Thyroid gland (tissue), 4 donors: ENCODE data around the gene MYOM3. TPM values are rescaled to one million over a fixed set of nuclear protein-coding genes. Genes with fewer than 3 reads are reported as not detected.

Experiments
- DNase-seq, 2 donors: peaks; one replicate each; pipeline ENCODE4 v3.0.0-alpha.2; 2019
- H3K27ac ChIP-seq, 3 donors: fragments of 200-600 bp; sonication (generic); 1 replicate in 2 of 3; 2 replicates in 1 of 3; pipeline ENCODE4 v1.5.1; 2016 to 2019; ENCODE audit warnings: mild to moderate bottlenecking in 1 of 3, moderate library complexity in 1 of 3
- H3K27me3 ChIP-seq: fragments of 200-600 bp; sonication (generic); one replicate; pipeline ENCODE4 v1.5.1; 2019
- H3K36me3 ChIP-seq, 2 donors: fragments of 200-600 bp; sonication (generic); one replicate each; pipeline ENCODE4 v1.5.1; 2016 to 2019
- H3K4me1 ChIP-seq, 2 donors: fragments of 200-600 bp; sonication (generic); one replicate each; pipeline ENCODE4 v1.5.1; 2017 to 2019
- H3K4me3 ChIP-seq, 3 donors: fragments of 200-600 bp; sonication (generic); replicated peaks in 1 of 3; 1 replicate in 2 of 3; 2 replicates in 1 of 3; pipeline ENCODE4 v1.5.1; 2016; ENCODE audit warnings: mild to moderate bottlenecking in 1 of 3
- H3K9me3 ChIP-seq: fragments of 200-600 bp; sonication (generic); one replicate; pipeline ENCODE4 v1.5.1; 2017
- CTCF ChIP-seq, 6 experiments: fragments of 200-600 bp in 3 of 6; fragments of 450-650 bp in 3 of 6; sonication (generic) in 3 of 6; IDR thresholded peaks; one replicate each; pipeline ENCODE4 v1.5.1; 2016 to 2019; ENCODE audit warnings: antibody characterized with exemption in 6 of 6, mild to moderate bottlenecking in 2 of 6, inconsistent platforms in 1 of 6, moderate library complexity in 1 of 6
- POLR2A ChIP-seq, 2 donors: fragments of 450-650 bp; IDR thresholded peaks; one replicate each; pipeline ENCODE4 v1.6.1; 2017; ENCODE audit warnings: antibody characterized with exemption in 2 of 2, mild to moderate bottlenecking in 2 of 2, moderate library complexity in 1 of 2
- WGBS, 2 donors: methylation state at CpG; one replicate each; pipeline ENCODE4 v1.1.5; 2017; 5-methylcytosine and 5-hydroxymethylcytosine counted together
- intact Hi-C: fragments of 100-400 bp; cut with DNase I; formaldehyde crosslinking; loops from one replicate; pipeline ENCODE4 v1.15.1; 2023
- total RNA-seq, 4 donors: library from RNA; depleted of rRNA; stranded (reverse); fragments of >200 nt; gene quantifications; one replicate each; pipeline ENCODE4 v1.2.3, GENCODE V29; 2016

Gene MYOM3
- total RNA-seq, 4 donors from 2014 or later = 0.11 to 0.54 TPM; not detected in 2

- Histone ChIP-seq H3K36me3 (no peaks in the 10 kb centered on the region), H3K9me3 (no peaks in the 10 kb centered on the region), H3K27me3 (no peaks in the 10 kb centered on the region), H3K27ac (peak overlapping the region; percentile 68 to 99 (median 99)), H3K4me3 (no peak overlapping the region), H3K4me1 (peaks cover 39 to 48% of the 10 kb centered on the region in 2 donors)
- TF ChIP-seq CTCF (IDR thresholded peaks at IDR 0.05) (no peak), POLR2A (IDR thresholded peaks at IDR 0.05) (peak in 1 of 2 donors; percentile 30)
- WGBS, 2 donors = 60 to 71% methylated on average over 4 of the region's 4 CpGs
- peak; percentile 39 to 55 for DNase-seq
- intact Hi-C loops = no loop called here
Observed at GRCh38 chr1:24022581-24023361, 89.2 kb downstream of the MYOM3 start.

GRCh38 chr1:24021403-24022266 is 90.3 kb downstream of the MYOM3 start:
- Histone ChIP-seq H3K4me3 (no peak overlapping the region), H3K36me3 (no peaks in the 10 kb centered on the region), H3K27me3 (no peaks in the 10 kb centered on the region), H3K27ac (peak overlapping the region; percentile 68 to 99 (median 99)), H3K9me3 (no peaks in the 10 kb centered on the region), H3K4me1 (peaks cover 39 to 58% of the 10 kb centered on the region in 2 donors)
- DNase-seq = no peak
- TF ChIP-seq POLR2A (IDR thresholded peaks at IDR 0.05) (no peak), CTCF (IDR thresholded peaks at IDR 0.05) (no peak)
- 90 to 94% methylated on average over 7 of the region's 7 CpGs for WGBS, 2 donors
- intact Hi-C loops = no loop called here

GRCh38 chr1:24020470-24020869 is 91.5 kb downstream of the MYOM3 start:
- Histone ChIP-seq H3K4me3 (no peak overlapping the region), H3K27me3 (no peaks in the 10 kb centered on the region), H3K9me3 (no peaks in the 10 kb centered on the region), H3K36me3 (no peaks in the 10 kb centered on the region), H3K4me1 (peaks cover 39 to 67% of the 10 kb centered on the region in 2 donors), H3K27ac (peak overlapping the region; percentile 86 to 99 (median 99))
- no peak for TF ChIP-seq POLR2A (IDR thresholded peaks at IDR 0.05)
- no peak for TF ChIP-seq CTCF (IDR thresholded peaks at IDR 0.05)
- intact Hi-C loops = no loop called here
- 89 to 94% methylated on average over 3 of the region's 3 CpGs for WGBS, 2 donors
- DNase-seq = no peak

- Histone ChIP-seq H3K27ac (peak overlapping the region; percentile 86 to 99 (median 99)), H3K9me3 (no peaks in the 10 kb centered on the region), H3K27me3 (no peaks in the 10 kb centered on the region), H3K36me3 (no peaks in the 10 kb centered on the region), H3K4me3 (no peak overlapping the region), H3K4me1 (peaks cover 43 to 71% of the 10 kb centered on the region in 2 donors)
- TF ChIP-seq CTCF (IDR thresholded peaks at IDR 0.05) (no peak), POLR2A (IDR thresholded peaks at IDR 0.05) (no peak)
- no peak for DNase-seq
- WGBS, 2 donors = 72 to 82% methylated on average over 5 of the region's 5 CpGs
- intact Hi-C loops = no loop called here
Observed at GRCh38 chr1:24020025-24020424, 91.9 kb downstream of the MYOM3 start.
